ENCODE measurements around the gene SNAPC2. TPM values are rescaled to one million over a fixed set of nuclear protein-coding genes. Genes with fewer than 3 reads are reported as not detected.

The SNAPC2 gene
- total RNA-seq, 1 donor from 2014 or later, result 15.2 TPM

DNA sequence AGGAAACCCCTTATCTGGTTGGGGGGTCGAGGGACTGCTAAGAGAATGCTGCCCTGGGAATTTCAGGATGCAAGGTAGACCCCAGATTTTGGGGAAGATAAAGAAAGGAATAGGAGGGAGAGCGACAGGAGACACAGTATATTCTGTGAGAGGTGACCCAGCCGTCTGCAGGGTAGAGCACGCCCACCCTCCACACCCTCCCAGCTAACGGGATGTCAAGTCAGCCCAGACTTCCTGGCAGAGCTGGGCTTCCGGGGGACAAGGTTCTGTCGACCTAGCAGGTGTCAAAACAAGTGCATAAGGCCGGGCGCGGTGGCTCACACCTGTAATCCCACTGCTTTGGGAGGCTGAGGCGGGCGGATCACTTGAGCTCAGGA lies 45.3 kb upstream of the SNAPC2 start:
- Histone ChIP-seq H3K79me2 (ENCODE audit: insufficient read depth, low read length) (no peaks in the 10 kb centered on the region), H3K9ac (ENCODE audit: low read length) (no peak overlapping the region), H3K27me3 (ENCODE audit: insufficient read depth, low read length) (peaks cover 12% of the 10 kb centered on the region), H3K4me2 (ENCODE audit: low read length) (no peak overlapping the region), H4K20me1 (ENCODE audit: insufficient read depth, low read length) (no peaks in the 10 kb centered on the region), H2AFZ (ENCODE audit: low read depth, low read length) (no peak overlapping the region), H3K9me3 (ENCODE audit: insufficient read depth, low read depth, low read length) (no peaks in the 10 kb centered on the region), H3K27ac (ENCODE audit: low read depth, low read length) (no peak overlapping the region), H3K4me1 (ENCODE audit: insufficient read depth, low read length) (peaks cover 7% of the 10 kb centered on the region), H3K36me3 (ENCODE audit: insufficient read depth, low read length) (no peaks in the 10 kb centered on the region), H3K4me3 (ENCODE audit: insufficient read depth, low read depth, low read length) (no peak overlapping the region)
- H3K27ac Mint-ChIP-seq (ENCODE audit: unreplicated experiment), result no peak overlapping the region
- H3K9me3 Mint-ChIP-seq (ENCODE audit: unreplicated experiment), result no peaks in the 10 kb centered on the region
- H3K4me3 Mint-ChIP-seq (ENCODE audit: unreplicated experiment), result peak overlapping the region; percentile 45
- H3K4me1 Mint-ChIP-seq (ENCODE audit: low read depth, unreplicated experiment), result peaks cover 9% of the 10 kb centered on the region
- H3K27me3 Mint-ChIP-seq (ENCODE audit: low read depth, unreplicated experiment), result peaks cover 14% of the 10 kb centered on the region
- TF ChIP-seq, protein P1, sequence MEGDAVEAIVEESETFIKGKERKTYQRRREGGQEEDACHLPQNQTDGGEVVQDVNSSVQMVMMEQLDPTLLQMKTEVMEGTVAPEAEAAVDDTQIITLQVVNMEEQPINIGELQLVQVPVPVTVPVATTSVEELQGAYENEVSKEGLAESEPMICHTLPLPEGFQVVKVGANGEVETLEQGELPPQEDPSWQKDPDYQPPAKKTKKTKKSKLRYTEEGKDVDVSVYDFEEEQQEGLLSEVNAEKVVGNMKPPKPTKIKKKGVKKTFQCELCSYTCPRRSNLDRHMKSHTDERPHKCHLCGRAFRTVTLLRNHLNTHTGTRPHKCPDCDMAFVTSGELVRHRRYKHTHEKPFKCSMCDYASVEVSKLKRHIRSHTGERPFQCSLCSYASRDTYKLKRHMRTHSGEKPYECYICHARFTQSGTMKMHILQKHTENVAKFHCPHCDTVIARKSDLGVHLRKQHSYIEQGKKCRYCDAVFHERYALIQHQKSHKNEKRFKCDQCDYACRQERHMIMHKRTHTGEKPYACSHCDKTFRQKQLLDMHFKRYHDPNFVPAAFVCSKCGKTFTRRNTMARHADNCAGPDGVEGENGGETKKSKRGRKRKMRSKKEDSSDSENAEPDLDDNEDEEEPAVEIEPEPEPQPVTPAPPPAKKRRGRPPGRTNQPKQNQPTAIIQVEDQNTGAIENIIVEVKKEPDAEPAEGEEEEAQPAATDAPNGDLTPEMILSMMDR (IDR thresholded peaks at IDR 0.05; ENCODE audit: insufficient read depth, low read depth, low read length), result no peak
- no peak for TF ChIP-seq EZH2 (IDR thresholded peaks at IDR 0.05; ENCODE audit: insufficient read depth, low read length)
- no peak for FAIRE-seq
- H3K36me3 Mint-ChIP-seq (ENCODE audit: low read depth, unreplicated experiment), result no peaks in the 10 kb centered on the region
- no peak for DNase-seq (ENCODE audit: low read depth)

DNA sequence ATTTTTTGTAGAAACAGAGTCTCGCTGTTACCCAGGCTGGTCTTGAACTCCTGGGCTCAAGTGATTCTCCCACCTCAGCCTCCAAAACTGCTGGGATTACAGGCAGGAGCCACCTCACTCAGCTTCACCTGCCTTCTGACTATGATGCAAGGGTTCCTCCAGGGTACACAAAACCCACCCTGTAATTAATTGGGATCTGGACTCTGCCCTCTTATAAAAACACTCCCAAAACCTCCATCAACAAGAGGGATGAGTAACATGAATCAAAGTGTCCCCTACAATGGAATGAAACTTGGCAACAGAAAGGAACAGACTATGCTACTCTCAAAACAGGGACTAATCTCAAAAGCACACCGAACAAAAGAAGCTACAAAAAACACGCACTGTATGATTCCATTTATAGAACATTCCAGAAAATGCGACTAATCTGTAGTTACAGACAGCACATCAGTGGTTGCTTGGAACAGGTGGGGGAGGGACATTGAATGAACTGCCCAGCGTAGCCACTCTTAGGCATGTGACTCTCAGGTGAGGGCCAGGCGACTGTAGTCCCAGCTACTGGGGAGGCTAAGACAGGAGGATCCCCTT lies 42.8 kb upstream of the SNAPC2 start:
- H3K4me3 ChIP-seq (ENCODE audit: insufficient read depth, low read depth, low read length), result no peak overlapping the region
- H4K20me1 ChIP-seq (ENCODE audit: insufficient read depth, low read length), result no peaks in the 10 kb centered on the region
- FAIRE-seq, result no peak
- no peak overlapping the region for H3K9ac ChIP-seq (ENCODE audit: low read length)
- peak overlapping the region; percentile 77 for H3K27ac Mint-ChIP-seq (ENCODE audit: unreplicated experiment)
- no peak overlapping the region for H3K27ac ChIP-seq (ENCODE audit: low read depth, low read length)
- no peak for DNase-seq (ENCODE audit: low read depth)
- peaks cover 4% of the 10 kb centered on the region for H3K4me1 Mint-ChIP-seq (ENCODE audit: low read depth, unreplicated experiment)
- TF ChIP-seq EZH2 (IDR thresholded peaks at IDR 0.05; ENCODE audit: insufficient read depth, low read length), result no peak
- TF ChIP-seq, protein P1 (IDR thresholded peaks at IDR 0.05; ENCODE audit: insufficient read depth, low read depth, low read length), result no peak
- no peak overlapping the region for H3K4me2 ChIP-seq (ENCODE audit: low read length)
- no peaks in the 10 kb centered on the region for H3K36me3 ChIP-seq (ENCODE audit: insufficient read depth, low read length)
- H3K9me3 ChIP-seq (ENCODE audit: insufficient read depth, low read depth, low read length), result peaks cover 4% of the 10 kb centered on the region
- H3K27me3 Mint-ChIP-seq (ENCODE audit: low read depth, unreplicated experiment), result peaks cover 14% of the 10 kb centered on the region
- H3K27me3 ChIP-seq (ENCODE audit: insufficient read depth, low read length), result peaks cover 12% of the 10 kb centered on the region
- no peak overlapping the region for H2AFZ ChIP-seq (ENCODE audit: low read depth, low read length)
- H3K36me3 Mint-ChIP-seq (ENCODE audit: low read depth, unreplicated experiment), result no peaks in the 10 kb centered on the region
- H3K79me2 ChIP-seq (ENCODE audit: insufficient read depth, low read length), result no peaks in the 10 kb centered on the region
- H3K4me3 Mint-ChIP-seq (ENCODE audit: unreplicated experiment), result peak overlapping the region; percentile 9
- peaks cover under 1% of the 10 kb centered on the region for H3K4me1 ChIP-seq (ENCODE audit: insufficient read depth, low read length)
- no peaks in the 10 kb centered on the region for H3K9me3 Mint-ChIP-seq (ENCODE audit: unreplicated experiment)

DNA sequence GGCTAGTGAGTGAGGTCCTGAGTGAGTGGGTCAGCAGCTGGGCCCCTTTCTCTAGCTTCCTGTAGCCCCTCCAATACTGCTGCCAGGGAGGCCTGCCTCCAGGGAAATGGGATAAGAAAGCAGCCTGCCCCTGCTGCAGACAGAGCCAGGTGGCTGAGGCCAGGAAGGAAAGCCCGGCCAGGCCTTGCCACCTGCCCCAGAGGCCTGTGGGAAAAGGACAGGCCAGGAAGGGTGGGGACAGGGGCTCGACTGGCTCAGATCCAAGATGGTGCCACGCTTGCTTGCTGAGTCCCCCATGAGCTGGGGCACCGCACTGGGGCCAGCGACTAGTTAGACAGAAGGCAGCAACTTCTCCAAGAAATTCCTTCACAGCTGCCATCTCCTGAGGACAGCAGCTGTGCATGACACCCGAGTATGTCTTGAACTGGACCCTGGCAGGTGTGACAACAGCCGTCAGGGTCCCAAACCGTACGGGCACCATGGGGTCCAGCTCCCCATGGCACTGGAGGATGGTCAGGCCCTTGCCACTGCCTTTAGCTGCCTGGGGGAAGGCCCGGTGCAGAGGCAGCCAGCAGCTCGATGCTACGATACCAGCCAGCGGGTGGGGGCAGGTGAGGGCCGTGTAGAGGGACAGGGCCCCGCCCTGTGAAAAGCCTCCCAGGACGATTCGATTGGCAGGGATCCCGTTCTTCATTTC lies 40.9 kb upstream of the SNAPC2 start:
- FAIRE-seq, result no peak
- no peak overlapping the region for H3K4me3 ChIP-seq (ENCODE audit: insufficient read depth, low read depth, low read length)
- TF ChIP-seq, protein P1 (IDR thresholded peaks at IDR 0.05; ENCODE audit: insufficient read depth, low read depth, low read length), result no peak
- TF ChIP-seq EZH2 (IDR thresholded peaks at IDR 0.05; ENCODE audit: insufficient read depth, low read length), result no peak
- H4K20me1 ChIP-seq (ENCODE audit: insufficient read depth, low read length), result no peaks in the 10 kb centered on the region
- H3K4me2 ChIP-seq (ENCODE audit: low read length), result no peak overlapping the region
- Mint-ChIP-seq H3K27ac (ENCODE audit: unreplicated experiment) (no peak overlapping the region), H3K4me1 (ENCODE audit: low read depth, unreplicated experiment) (peaks cover 4% of the 10 kb centered on the region), H3K9me3 (ENCODE audit: unreplicated experiment) (no peaks in the 10 kb centered on the region), H3K36me3 (ENCODE audit: low read depth, unreplicated experiment) (no peaks in the 10 kb centered on the region), H3K4me3 (ENCODE audit: unreplicated experiment) (no peak overlapping the region), H3K27me3 (ENCODE audit: low read depth, unreplicated experiment) (peaks cover 12% of the 10 kb centered on the region)
- H3K4me1 ChIP-seq (ENCODE audit: insufficient read depth, low read length), result no peaks in the 10 kb centered on the region
- H3K9ac ChIP-seq (ENCODE audit: low read length), result no peak overlapping the region
- DNase-seq (ENCODE audit: low read depth), result no peak
- H3K27ac ChIP-seq (ENCODE audit: low read depth, low read length), result no peak overlapping the region
- H2AFZ ChIP-seq (ENCODE audit: low read depth, low read length), result no peak overlapping the region
- H3K9me3 ChIP-seq (ENCODE audit: insufficient read depth, low read depth, low read length), result peaks cover 4% of the 10 kb centered on the region
- peaks cover 6% of the 10 kb centered on the region for H3K27me3 ChIP-seq (ENCODE audit: insufficient read depth, low read length)
- H3K79me2 ChIP-seq (ENCODE audit: insufficient read depth, low read length), result no peaks in the 10 kb centered on the region
- no peaks in the 10 kb centered on the region for H3K36me3 ChIP-seq (ENCODE audit: insufficient read depth, low read length)

All from astrocyte (in vitro differentiated cells and primary cell).